Ovary (tissue), 9 donors: Measurements from ENCODE around the gene MELK. TPM values are rescaled to one million over a fixed set of nuclear protein-coding genes. Genes with fewer than 3 reads are reported as not detected.
A peak's percentile ranks its signal among the peaks of the same experiment; 100 is the strongest.

Experiments used
- DNase-seq, 5 donors: peaks; one replicate each; pipeline ENCODE4 v3.0.0-alpha.2; 2019 to 2020
- H3K27ac ChIP-seq, 2 donors: fragments of 200-600 bp; one replicate each; pipeline versions ENCODE4 v1.5.1 to v1.8.0; 2019 to 2022
- H3K27me3 ChIP-seq: fragments of 200-600 bp; one replicate; pipeline ENCODE4 v1.8.0; 2022
- H3K36me3 ChIP-seq: fragments of 200-600 bp; sonication (generic); one replicate; pipeline ENCODE4 v1.5.1; 2019
- H3K4me1 ChIP-seq: one replicate; pipeline ENCODE4 v1.8.1; 2013; ENCODE audit warnings: mild to moderate bottlenecking, moderate library complexity; ENCODE audit not compliant: insufficient read depth
- H3K4me3 ChIP-seq: fragments of 200-600 bp; sonication (generic); one replicate; pipeline ENCODE4 v1.5.1; 2017
- H3K9me3 ChIP-seq, 2 donors: fragments of 200-600 bp in 1 of 2; sonication (generic) in 1 of 2; one replicate each; pipeline versions ENCODE4 v1.5.1 to v1.8.1; 2013 to 2019; ENCODE audit warnings: mild to moderate bottlenecking in 1 of 2, moderate library complexity in 1 of 2
- EP300 ChIP-seq: sonication (generic); formaldehyde crosslinking; IDR thresholded peaks from one replicate; pipeline ENCODE4 v1.6.1; 2017; ENCODE audit warnings: antibody characterized with exemption
- POLR2A ChIP-seq: fragments of 450-650 bp; IDR thresholded peaks from one replicate; pipeline ENCODE4 v1.6.1; 2017; ENCODE audit warnings: antibody characterized with exemption, mild to moderate bottlenecking, moderate library complexity
- WGBS, 3 donors: extraction: QIAGEN DNeasy Blood & Tissue Kit in 1 of 3; methylation state at CpG; one replicate each; pipeline versions ENCODE4 v1.1.5 to v1.1.7; 2013 to 2017; 5-methylcytosine and 5-hydroxymethylcytosine counted together
- intact Hi-C, 4 donors: fragments of 100-400 bp; cut with DNase I; formaldehyde crosslinking; loops; one replicate each; pipeline versions ENCODE4 v1.11.0 to v1.15.1; 2022 to 2023
- polyA plus RNA-seq, 2 donors: library from polyadenylated mRNA; stranded (reverse); fragments of 200-250 nt in 1 of 2; fragments of 350-450 nt in 1 of 2; fragmentation: Illumina TruSeq in 1 of 2; extraction: RNeasy Lipid Tissue Mini Kit (QIAGEN cat#74804) in 1 of 2; gene quantifications; one replicate each; pipeline ENCODE4 v1.2.3, GENCODE V29; 2013 to 2014
- total RNA-seq, 7 donors: library from RNA; depleted of rRNA in 2 of 7; stranded (reverse); fragments of >200 nt in 2 of 7; fragmentation: NEBNext Ultra II Directional in 3 of 7; extraction: Animal tissue kit (Norgen Biotek cat#: 25700) in 3 of 7; gene quantifications; one replicate each; pipeline versions ENCODE4 v1.1.0 to v1.2.4, GENCODE V29; 2016 to 2023
- TF ChIP-seq, protein P1 (sequence below), 3 donors: fragments of 450-650 bp in 2 of 3; fragments of 200-600 bp in 1 of 3; IDR thresholded peaks; one replicate each; pipeline versions ENCODE4 v1.5.1 to v1.8.0; 2016 to 2022; ENCODE audit warnings: antibody characterized with exemption in 3 of 3, mild to moderate bottlenecking in 1 of 3
- donor health status: DM: no; HTN: no; CAD: no; lungs with moderate emphysema.
- donor health status: DM: no; HTN: no; CAD: no.
- donor health status: Bipolar disorder and iron deficiency.
- donor health status: DM: yes; HTN: yes; CAD: no.
- donor health status: DM: no; HTN: no; CAD: no.
- donor health status: DM: yes; HTN: yes; CAD: no.

MELK gene
- total and polyA plus RNA-seq, 9 donors, result 0.25 to 1.3 (median 0.69) TPM; not detected in 2

DNA sequence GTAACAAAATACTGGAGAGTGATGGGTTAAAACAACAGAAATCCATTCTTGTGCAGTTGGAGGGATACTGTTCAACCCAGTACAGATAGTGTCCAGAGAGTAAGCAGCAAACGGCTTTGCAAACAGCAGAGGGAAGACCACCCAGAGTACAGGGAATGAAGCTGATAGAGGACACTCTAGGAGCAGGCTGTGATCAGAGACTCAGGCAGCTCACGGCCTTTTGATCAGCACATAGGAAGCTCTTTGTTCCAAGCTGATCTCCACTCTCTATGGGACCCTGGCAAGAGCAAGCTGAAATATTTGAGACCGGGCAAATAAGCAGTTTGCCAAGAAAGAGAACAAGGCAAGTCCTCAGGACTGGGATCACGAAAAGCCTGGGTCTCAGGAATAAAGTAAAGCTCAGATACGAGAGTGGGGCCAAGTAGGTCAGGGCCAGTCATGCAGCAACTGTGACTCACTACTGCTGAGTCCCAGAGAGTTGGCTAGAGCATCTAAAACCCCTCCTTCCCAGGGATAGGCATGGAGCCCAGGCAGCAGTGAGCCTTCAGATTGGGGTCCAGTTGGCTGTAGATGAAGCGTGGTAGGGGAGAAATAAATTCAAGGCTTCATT lies 52.4 kb downstream of the MELK start:
- H3K27me3 ChIP-seq, result no peaks in the 10 kb centered on the region
- H3K4me3 ChIP-seq, result no peak overlapping the region
- TF ChIP-seq, protein P1, sequence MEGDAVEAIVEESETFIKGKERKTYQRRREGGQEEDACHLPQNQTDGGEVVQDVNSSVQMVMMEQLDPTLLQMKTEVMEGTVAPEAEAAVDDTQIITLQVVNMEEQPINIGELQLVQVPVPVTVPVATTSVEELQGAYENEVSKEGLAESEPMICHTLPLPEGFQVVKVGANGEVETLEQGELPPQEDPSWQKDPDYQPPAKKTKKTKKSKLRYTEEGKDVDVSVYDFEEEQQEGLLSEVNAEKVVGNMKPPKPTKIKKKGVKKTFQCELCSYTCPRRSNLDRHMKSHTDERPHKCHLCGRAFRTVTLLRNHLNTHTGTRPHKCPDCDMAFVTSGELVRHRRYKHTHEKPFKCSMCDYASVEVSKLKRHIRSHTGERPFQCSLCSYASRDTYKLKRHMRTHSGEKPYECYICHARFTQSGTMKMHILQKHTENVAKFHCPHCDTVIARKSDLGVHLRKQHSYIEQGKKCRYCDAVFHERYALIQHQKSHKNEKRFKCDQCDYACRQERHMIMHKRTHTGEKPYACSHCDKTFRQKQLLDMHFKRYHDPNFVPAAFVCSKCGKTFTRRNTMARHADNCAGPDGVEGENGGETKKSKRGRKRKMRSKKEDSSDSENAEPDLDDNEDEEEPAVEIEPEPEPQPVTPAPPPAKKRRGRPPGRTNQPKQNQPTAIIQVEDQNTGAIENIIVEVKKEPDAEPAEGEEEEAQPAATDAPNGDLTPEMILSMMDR (IDR thresholded peaks at IDR 0.05), result no peak
- TF ChIP-seq EP300 (no peak), POLR2A (no peak)
- H3K27ac ChIP-seq, result peak overlapping the region in 1 of 2 donors; percentile 74
- peak; percentile 75 to 89 (median 82) for DNase-seq
- intact Hi-C loops, result no loop called here
- no peaks in the 10 kb centered on the region for H3K9me3 ChIP-seq
- H3K4me1 ChIP-seq, result peaks cover 3% of the 10 kb centered on the region
- H3K36me3 ChIP-seq, result no peaks in the 10 kb centered on the region
- WGBS, 3 donors, result 2 to 9% (median 6%) methylated on average over 6 of the region's 6 CpGs

DNA sequence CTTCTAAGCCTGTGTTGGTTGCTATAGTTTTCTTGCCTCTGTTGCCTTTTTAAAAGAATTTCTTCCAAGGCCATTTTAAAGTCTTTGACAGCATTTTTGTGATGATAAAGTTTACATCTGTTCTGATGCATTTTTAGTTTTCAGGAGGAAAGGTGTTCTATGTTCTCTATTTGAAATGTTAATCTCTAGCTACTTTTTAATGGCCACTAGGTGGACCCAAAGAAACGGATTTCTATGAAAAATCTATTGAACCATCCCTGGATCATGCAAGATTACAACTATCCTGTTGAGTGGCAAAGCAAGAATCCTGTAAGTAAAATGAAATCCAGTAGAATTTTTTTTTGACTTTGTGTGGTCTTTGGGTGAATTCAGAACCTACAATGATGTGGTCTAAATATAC lies 60.2 kb downstream of the MELK start:
- no peak for TF ChIP-seq POLR2A
- TF ChIP-seq, protein P1 (IDR thresholded peaks at IDR 0.05), result peak in 2 of 3 donors; percentile 43 to 44
- no peak for TF ChIP-seq EP300
- Histone ChIP-seq H3K4me3 (no peak overlapping the region), H3K9me3 (no peaks in the 10 kb centered on the region), H3K27ac (no peak overlapping the region), H3K36me3 (no peaks in the 10 kb centered on the region), H3K27me3 (no peaks in the 10 kb centered on the region), H3K4me1 (no peaks in the 10 kb centered on the region)
- 2 to 4% (median 3%) methylated on average over 1 of the region's 1 CpG for WGBS, 3 donors
- DNase-seq, result no peak
- intact Hi-C loops, result no loop called here

DNA sequence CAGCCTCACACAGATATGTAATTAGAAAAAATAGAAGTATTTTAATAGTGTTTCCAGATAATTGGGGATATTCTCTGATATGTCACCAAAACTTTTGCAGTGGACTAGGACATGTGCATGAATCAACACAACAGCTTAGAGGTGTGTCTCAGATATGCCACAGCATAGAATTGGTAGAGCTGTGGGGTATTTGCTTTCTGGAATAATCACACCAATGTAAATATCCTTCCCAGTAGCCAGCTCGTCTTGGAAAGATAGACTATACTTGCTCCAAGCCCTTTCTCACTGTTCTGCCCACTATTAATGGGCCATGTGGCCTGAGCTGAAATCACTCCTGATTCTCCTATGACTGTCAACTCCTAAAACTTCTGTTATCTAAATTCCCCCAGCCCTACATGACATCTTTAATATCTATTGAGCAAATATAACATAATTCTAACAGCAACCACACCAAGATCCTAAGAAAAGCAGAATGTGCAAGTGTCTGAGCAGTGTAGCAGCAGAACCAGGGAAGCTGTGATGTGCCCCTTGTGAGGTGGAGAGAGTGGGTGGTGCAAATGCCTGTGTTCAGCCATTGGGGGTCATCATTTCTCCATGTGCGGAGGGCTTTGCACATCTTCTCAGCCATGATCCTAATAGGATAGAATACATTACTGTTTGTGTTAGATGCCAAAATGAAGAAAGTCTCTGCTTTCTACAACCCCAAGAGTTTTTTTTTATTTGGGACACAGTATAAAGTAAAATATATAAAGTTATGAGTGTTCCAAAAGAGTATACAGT lies 65.0 kb downstream of the MELK start:
- Histone ChIP-seq H3K4me3 (no peak overlapping the region), H3K27ac (no peak overlapping the region), H3K27me3 (no peaks in the 10 kb centered on the region), H3K9me3 (no peaks in the 10 kb centered on the region), H3K4me1 (no peaks in the 10 kb centered on the region), H3K36me3 (no peaks in the 10 kb centered on the region)
- intact Hi-C loops, result no loop called here
- no peak for DNase-seq
- TF ChIP-seq, protein P1 (IDR thresholded peaks at IDR 0.05), result no peak
- TF ChIP-seq POLR2A, result no peak
- TF ChIP-seq EP300, result no peak
- WGBS, 3 donors, result 71 to 80% (median 79%) methylated on average over 2 of the region's 2 CpGs

DNA sequence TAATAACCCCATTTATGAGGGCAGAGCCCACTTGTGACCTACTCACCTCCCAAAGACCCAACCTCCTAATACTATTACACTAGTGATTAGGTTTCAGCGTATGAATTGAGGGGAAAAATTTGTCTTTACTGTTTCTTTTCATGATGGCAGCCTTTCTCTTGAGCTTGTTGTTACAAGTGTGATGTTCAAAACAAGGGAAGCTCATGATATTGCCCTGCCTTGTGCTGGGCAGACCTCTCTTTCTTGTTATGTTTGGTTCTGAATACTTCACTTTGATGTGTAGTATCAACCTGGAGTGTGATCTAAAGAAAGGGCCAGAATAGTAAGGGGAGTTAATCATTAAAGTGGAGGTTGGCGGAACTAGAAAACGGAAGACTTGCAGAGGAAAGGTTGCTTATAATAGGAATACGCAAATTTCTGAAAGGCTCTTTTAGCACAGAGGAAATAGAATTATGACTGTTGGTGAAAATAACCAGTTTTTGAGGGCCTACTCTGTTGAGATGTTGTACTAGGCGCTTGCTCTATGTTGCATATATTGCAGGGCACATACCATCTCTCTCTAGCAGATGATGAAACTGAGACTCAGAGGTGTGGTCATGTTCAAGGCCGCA lies 68.2 kb downstream of the MELK start:
- Histone ChIP-seq H3K9me3 (no peaks in the 10 kb centered on the region), H3K27ac (no peak overlapping the region), H3K27me3 (no peaks in the 10 kb centered on the region), H3K4me3 (no peak overlapping the region), H3K4me1 (no peaks in the 10 kb centered on the region), H3K36me3 (no peaks in the 10 kb centered on the region)
- 95 to 97% (median 96%) methylated on average over 6 of the region's 6 CpGs for WGBS, 3 donors
- no peak for DNase-seq
- intact Hi-C loops, result loop anchor here in 1 of 4 donors (10.0 kb wide), 1 partner anchor 224 kb away; no protein-coding TSS in a partner anchor
- no peak for TF ChIP-seq POLR2A
- no peak for TF ChIP-seq EP300
- TF ChIP-seq, protein P1 (IDR thresholded peaks at IDR 0.05), result no peak
